Measurements from ENCODE around the gene SPG7. TPM values are rescaled to one million over a fixed set of nuclear protein-coding genes. Genes with fewer than 3 reads are reported as not detected.

The SPG7 gene
- total RNA-seq, 2 experiments from 2014 or later: 78.6 to 79.8 TPM

DNA sequence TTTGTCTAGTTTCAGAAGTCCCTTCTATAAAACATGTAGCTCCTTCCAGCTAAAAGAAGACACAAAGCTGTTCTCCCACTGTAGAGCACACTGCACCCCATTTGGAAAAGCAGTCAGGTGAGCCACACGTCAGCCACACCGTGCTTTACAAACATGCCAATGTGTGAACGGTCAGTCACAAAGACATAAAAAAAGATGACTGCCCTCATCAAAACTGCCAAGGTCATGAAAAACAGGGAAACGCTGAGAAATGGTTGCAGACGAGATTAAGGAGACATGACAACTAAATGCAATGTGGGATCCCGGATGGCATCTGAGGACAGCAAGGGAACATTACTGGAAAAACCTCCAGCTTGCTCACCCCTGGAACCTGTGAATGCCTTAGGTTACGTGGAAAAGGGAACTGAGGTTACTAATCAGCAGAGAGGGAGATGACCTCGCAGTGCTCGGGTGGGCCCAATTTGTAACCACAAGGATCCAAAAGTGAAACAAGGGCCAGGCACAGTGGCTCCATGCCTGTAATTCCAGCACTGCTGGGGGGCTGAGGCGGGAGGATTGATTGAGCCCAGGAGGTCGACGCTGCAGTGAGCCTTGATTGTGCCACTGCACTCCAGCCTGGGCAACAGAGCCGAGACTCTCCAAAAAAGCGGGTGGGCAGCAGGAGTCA lies 25.9 kb upstream of the SPG7 start:
- ATAC-seq (no peak), DNase-seq (no peak)
- Mint-ChIP-seq H3K4me1 (ENCODE audit: low read depth) (peaks cover 85% of the 10 kb centered on the region), H3K9me3 (no peaks in the 10 kb centered on the region), H3K27me3 (no peaks in the 10 kb centered on the region), H3K27ac (peak overlapping the region; percentile 88), H3K4me3 (peak overlapping the region; percentile 33), H3K36me3 (ENCODE audit: low read depth) (peaks cover 56% of the 10 kb centered on the region)
- intact Hi-C loops (cut with micrococcal nuclease): loop anchor here (5.0 to 10.0 kb wide), 2 partner anchors 40 to 127 kb away; no protein-coding TSS in a partner anchor
- TF ChIP-seq, protein P1, sequence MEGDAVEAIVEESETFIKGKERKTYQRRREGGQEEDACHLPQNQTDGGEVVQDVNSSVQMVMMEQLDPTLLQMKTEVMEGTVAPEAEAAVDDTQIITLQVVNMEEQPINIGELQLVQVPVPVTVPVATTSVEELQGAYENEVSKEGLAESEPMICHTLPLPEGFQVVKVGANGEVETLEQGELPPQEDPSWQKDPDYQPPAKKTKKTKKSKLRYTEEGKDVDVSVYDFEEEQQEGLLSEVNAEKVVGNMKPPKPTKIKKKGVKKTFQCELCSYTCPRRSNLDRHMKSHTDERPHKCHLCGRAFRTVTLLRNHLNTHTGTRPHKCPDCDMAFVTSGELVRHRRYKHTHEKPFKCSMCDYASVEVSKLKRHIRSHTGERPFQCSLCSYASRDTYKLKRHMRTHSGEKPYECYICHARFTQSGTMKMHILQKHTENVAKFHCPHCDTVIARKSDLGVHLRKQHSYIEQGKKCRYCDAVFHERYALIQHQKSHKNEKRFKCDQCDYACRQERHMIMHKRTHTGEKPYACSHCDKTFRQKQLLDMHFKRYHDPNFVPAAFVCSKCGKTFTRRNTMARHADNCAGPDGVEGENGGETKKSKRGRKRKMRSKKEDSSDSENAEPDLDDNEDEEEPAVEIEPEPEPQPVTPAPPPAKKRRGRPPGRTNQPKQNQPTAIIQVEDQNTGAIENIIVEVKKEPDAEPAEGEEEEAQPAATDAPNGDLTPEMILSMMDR (IDR thresholded peaks at IDR 0.05): no peak
- ChIA-PET CTCF (interaction anchor here (0.9 to 1.0 kb wide), 2 partner anchors 15 to 165 kb away, joined by 3 to 4 read pairs; no protein-coding TSS in a partner anchor), POLR2A (interaction anchor here (0.7 to 5.3 kb wide), 6 partner anchors 11 to 168 kb away, joined by 3 to 31 read pairs (median 8); no protein-coding TSS in a partner anchor)

GRCh38 chr16:89482817-89483205 lies 25.4 kb upstream of the SPG7 start:
- Mint-ChIP-seq H3K27me3 (no peaks in the 10 kb centered on the region), H3K9me3 (no peaks in the 10 kb centered on the region), H3K4me3 (peak overlapping the region; percentile 33), H3K4me1 (ENCODE audit: low read depth) (peaks cover 84% of the 10 kb centered on the region), H3K27ac (peak overlapping the region; percentile 88), H3K36me3 (ENCODE audit: low read depth) (peaks cover 60% of the 10 kb centered on the region)
- DNase-seq (no peak), ATAC-seq (no peak)
- ChIA-PET CTCF (interaction anchor here (0.9 to 1.0 kb wide), 2 partner anchors 15 to 166 kb away, joined by 3 to 4 read pairs; no protein-coding TSS in a partner anchor), POLR2A (interaction anchor here (0.8 to 5.3 kb wide), 8 partner anchors 8 to 167 kb away, joined by 3 to 31 read pairs (median 6); no protein-coding TSS in a partner anchor)
- TF ChIP-seq, protein P1 (IDR thresholded peaks at IDR 0.05): no peak
- intact Hi-C loops (cut with micrococcal nuclease): loop anchor here (5.0 to 10.0 kb wide), 2 partner anchors 41 to 128 kb away; no protein-coding TSS in a partner anchor

DNA sequence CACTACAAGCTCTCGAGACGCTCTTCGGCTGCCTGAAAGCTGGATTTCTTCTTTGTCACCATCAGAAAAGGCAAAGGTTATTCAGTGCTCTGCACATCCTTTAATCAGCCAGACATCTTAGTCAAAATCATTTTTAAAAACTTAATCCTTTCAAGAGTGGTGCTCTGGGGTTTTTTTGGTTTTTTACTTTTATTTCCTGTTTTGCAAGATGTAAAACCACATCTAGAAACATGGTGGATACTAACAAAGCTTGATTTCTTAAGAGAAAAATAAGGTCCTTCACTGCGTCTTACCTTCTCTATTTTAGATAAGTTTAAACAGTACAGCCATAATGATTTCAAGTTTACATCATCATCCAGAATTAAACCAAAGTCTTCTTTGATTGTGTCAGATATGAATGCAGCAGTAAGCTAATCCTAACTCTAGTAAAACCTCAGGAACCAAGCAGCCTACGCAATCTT lies 24.1 kb upstream of the SPG7 start:
- ChIA-PET POLR2A (interaction anchor here (0.8 to 5.3 kb wide), 12 partner anchors 9 to 168 kb away, joined by 3 to 31 read pairs (median 4); no protein-coding TSS in a partner anchor), CTCF (interaction anchor here (0.8 to 1.0 kb wide), 3 partner anchors 11 to 134 kb away, joined by 3 read pairs; no protein-coding TSS in a partner anchor)
- TF ChIP-seq, protein P1 (IDR thresholded peaks at IDR 0.05): no peak
- Mint-ChIP-seq H3K4me1 (ENCODE audit: low read depth) (peaks cover 81% of the 10 kb centered on the region), H3K27me3 (no peaks in the 10 kb centered on the region), H3K4me3 (peak overlapping the region; percentile 57), H3K36me3 (ENCODE audit: low read depth) (peaks cover 67% of the 10 kb centered on the region), H3K27ac (peak overlapping the region; percentile 88), H3K9me3 (no peaks in the 10 kb centered on the region)
- intact Hi-C loops (cut with micrococcal nuclease): loop anchor here (5.0 to 10.0 kb wide), 2 partner anchors 42 to 129 kb away; no protein-coding TSS in a partner anchor
- ATAC-seq (peak; percentile 41), DNase-seq (no peak)

DNA sequence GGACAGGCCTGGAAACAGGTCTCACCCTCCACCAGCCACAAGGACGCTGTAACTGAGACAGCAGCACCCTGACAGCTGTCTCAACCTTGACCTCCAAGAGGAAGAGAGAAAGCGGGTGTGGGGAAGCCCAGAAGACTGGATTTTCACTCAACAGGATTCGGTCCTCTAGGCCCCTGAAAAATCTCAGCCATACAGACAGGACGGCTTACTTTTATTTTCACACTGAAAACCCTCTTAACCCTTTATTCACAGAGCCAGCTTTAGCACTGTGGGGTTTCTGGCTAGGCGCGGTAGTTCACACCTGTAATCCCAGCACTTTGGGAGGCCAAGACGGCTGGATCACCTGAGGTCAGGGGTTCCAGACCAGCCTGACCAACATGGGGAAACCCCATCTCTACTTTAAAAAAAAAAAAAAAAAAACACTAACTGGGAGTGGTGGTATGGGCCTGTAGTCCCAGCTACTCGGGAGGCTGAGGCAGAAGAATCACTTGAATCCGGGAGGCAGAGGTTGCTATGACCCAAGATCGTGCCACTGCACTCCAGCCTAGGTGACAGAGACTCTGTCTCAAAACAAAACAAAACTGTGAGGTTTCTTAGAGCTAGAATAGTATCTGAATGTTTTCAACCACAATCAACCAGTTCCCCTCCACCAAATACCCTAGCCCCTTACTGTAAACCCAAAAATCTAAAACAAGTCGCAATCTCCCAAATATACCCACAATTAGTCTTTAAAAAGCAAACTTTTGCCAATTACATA lies 23.1 kb upstream of the SPG7 start:
- peaks cover 76% of the 10 kb centered on the region for H3K4me1 Mint-ChIP-seq (ENCODE audit: low read depth)
- H3K27me3 Mint-ChIP-seq: no peaks in the 10 kb centered on the region
- DNase-seq (peak; percentile 58), ATAC-seq (peak; percentile 18)
- H3K9me3 Mint-ChIP-seq: no peaks in the 10 kb centered on the region
- TF ChIP-seq, protein P1 (IDR thresholded peaks at IDR 0.05): no peak
- H3K4me3 Mint-ChIP-seq: peak overlapping the region; percentile 57
- H3K36me3 Mint-ChIP-seq (ENCODE audit: low read depth): peaks cover 69% of the 10 kb centered on the region
- ChIA-PET CTCF (interaction anchor here (0.9 to 1.3 kb wide), 2 partner anchors 76 to 146 kb away, joined by 3 read pairs; no protein-coding TSS in a partner anchor), POLR2A (interaction anchor here (0.8 to 5.3 kb wide), 14 partner anchors 9 to 172 kb away, joined by 3 to 31 read pairs (median 4); no protein-coding TSS in a partner anchor)
- intact Hi-C loops (cut with micrococcal nuclease): loop anchor here (5.0 to 10.0 kb wide), 2 partner anchors 43 to 130 kb away; no protein-coding TSS in a partner anchor
- H3K27ac Mint-ChIP-seq: peak overlapping the region; percentile 88
